Measurements from ENCODE around the gene ABI3.

The ABI3 gene

GRCh38 chr17:49227436-49228261, 17.1 kb downstream of the ABI3 start:
- no peaks in the 10 kb centered on the region for H3K79me2 ChIP-seq (ENCODE audit: insufficient read depth, low read depth)
- no peak overlapping the region for H3K4me3 ChIP-seq (IDR thresholded peaks at IDR 0.05; ENCODE audit: insufficient read depth, low read depth, low read length)
- no peak overlapping the region for H2AFZ ChIP-seq (ENCODE audit: low read depth)
- peaks cover 54% of the 10 kb centered on the region for H3K27me3 ChIP-seq (ENCODE audit: insufficient read depth, low read depth)
- H4K20me1 ChIP-seq (ENCODE audit: insufficient read depth): no peaks in the 10 kb centered on the region
- H3K27ac ChIP-seq: no peak overlapping the region
- H3K4me1 ChIP-seq (ENCODE audit: low read depth, poor library complexity, severe bottlenecking): peaks cover 15% of the 10 kb centered on the region
- no peak overlapping the region for H3K4me2 ChIP-seq
- no peaks in the 10 kb centered on the region for H3K36me3 ChIP-seq (ENCODE audit: insufficient read depth)
- no peak overlapping the region for H3K9ac ChIP-seq
- TF ChIP-seq, protein P1, sequence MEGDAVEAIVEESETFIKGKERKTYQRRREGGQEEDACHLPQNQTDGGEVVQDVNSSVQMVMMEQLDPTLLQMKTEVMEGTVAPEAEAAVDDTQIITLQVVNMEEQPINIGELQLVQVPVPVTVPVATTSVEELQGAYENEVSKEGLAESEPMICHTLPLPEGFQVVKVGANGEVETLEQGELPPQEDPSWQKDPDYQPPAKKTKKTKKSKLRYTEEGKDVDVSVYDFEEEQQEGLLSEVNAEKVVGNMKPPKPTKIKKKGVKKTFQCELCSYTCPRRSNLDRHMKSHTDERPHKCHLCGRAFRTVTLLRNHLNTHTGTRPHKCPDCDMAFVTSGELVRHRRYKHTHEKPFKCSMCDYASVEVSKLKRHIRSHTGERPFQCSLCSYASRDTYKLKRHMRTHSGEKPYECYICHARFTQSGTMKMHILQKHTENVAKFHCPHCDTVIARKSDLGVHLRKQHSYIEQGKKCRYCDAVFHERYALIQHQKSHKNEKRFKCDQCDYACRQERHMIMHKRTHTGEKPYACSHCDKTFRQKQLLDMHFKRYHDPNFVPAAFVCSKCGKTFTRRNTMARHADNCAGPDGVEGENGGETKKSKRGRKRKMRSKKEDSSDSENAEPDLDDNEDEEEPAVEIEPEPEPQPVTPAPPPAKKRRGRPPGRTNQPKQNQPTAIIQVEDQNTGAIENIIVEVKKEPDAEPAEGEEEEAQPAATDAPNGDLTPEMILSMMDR (conservative IDR thresholded peaks at IDR 0.05; ENCODE audit: low read depth, low read length): peak; percentile 92

DNA sequence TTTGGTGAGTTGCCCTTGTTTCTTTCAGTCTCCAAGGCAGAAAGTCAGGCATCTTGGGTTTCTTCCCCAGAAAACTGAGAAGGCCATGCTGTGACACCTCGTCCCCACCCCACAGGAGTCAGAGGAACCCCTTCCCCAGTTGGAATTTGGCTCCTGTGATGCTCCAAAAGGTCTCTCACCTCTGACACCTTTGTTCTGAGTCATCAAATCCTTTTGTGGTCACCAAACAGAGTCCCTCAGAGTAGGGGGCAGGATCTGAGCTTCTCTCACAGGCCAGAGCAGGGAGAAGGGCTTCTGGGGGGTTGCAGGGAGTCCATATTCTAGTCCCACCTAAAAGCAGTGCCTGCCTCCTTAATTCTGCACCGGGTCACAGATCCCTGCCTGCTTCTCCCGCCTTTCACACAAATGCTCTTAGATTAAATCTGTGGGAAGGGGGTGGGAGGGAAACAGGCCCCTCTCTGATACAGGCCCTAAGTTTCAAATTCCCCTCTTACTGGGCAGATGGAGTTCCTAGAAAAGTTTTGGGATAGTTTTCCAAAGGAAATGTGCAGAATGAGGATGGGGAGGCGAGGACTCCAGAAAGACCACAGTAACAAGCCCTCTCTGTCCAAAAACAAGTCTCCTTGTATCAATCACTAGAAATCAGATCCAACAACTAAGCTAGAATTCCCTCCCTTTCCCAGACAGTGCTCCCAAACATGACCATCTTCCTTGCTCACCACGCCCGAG, 18.7 kb downstream of the ABI3 start:
- Histone ChIP-seq H4K20me1 (ENCODE audit: insufficient read depth) (no peaks in the 10 kb centered on the region), H3K9ac (no peak overlapping the region), H2AFZ (ENCODE audit: low read depth) (peak overlapping the region; percentile 96; the same call in 1 of the 2 replicates), H3K4me1 (ENCODE audit: low read depth, poor library complexity, severe bottlenecking) (peaks cover 7% of the 10 kb centered on the region), H3K27ac (no peak overlapping the region), H3K4me2 (no peak overlapping the region), H3K36me3 (ENCODE audit: insufficient read depth) (no peaks in the 10 kb centered on the region), H3K4me3 (IDR thresholded peaks at IDR 0.05; ENCODE audit: insufficient read depth, low read depth, low read length) (no peak overlapping the region), H3K79me2 (ENCODE audit: insufficient read depth, low read depth) (no peaks in the 10 kb centered on the region), H3K27me3 (ENCODE audit: insufficient read depth, low read depth) (peaks cover 38% of the 10 kb centered on the region)
- TF ChIP-seq, protein P1 (conservative IDR thresholded peaks at IDR 0.05; ENCODE audit: low read depth, low read length): no peak

DNA sequence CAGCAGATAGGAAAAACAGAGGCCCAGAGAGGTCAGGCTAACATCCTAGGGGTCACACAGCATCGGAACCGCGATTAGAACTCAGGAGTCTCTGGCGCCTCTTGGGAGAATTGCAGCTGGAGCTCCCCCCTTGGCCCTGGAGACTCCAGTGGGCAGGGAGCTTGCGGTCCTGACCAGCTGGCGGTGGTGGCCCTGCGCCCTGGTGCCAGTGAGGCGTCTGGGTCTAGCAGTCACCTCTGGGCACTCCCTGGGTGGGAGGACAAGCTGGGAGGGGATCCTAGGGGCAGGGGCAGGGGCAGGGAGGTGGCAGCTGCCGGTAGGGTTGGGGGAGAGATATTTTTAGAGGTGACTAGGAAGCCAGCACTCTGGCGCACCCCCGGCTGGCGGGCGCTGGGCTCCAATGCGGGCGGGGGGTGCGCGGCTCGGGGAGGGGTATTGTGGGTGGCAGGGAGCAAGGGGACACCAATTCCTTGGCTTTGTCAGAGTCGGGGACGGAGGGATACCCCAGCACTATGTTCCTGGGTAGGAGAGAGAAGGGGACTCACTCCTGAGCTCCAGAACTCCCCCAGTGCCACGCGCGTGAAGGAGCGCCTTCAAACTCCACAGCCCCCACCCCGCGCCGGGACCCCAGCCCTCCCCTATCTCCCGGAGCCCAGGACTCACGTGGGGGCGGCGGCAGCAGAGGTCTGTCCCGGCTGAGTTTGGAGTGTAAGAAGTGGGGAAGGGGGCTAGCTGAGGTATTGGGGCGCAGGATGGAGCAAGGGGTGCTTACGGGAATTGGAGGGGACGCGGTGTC, 19.5 kb downstream of the ABI3 start:
- Histone ChIP-seq H3K4me3 (IDR thresholded peaks at IDR 0.05; ENCODE audit: insufficient read depth, low read depth, low read length) (no peak overlapping the region), H3K27ac (no peak overlapping the region), H3K4me1 (ENCODE audit: low read depth, poor library complexity, severe bottlenecking) (peaks cover 7% of the 10 kb centered on the region), H3K9ac (peak overlapping the region; percentile 13; the same call in 1 of the 2 replicates), H3K27me3 (ENCODE audit: insufficient read depth, low read depth) (peaks cover 38% of the 10 kb centered on the region), H2AFZ (ENCODE audit: low read depth) (peak overlapping the region; percentile 96), H4K20me1 (ENCODE audit: insufficient read depth) (no peaks in the 10 kb centered on the region), H3K36me3 (ENCODE audit: insufficient read depth) (no peaks in the 10 kb centered on the region), H3K4me2 (peak overlapping the region; percentile 71), H3K79me2 (ENCODE audit: insufficient read depth, low read depth) (no peaks in the 10 kb centered on the region)
- TF ChIP-seq, protein P1 (conservative IDR thresholded peaks at IDR 0.05; ENCODE audit: low read depth, low read length): no peak

Data from KMS-11 (cell line).